ENCODE measurements around the gene ST6GALNAC3.

DNA sequence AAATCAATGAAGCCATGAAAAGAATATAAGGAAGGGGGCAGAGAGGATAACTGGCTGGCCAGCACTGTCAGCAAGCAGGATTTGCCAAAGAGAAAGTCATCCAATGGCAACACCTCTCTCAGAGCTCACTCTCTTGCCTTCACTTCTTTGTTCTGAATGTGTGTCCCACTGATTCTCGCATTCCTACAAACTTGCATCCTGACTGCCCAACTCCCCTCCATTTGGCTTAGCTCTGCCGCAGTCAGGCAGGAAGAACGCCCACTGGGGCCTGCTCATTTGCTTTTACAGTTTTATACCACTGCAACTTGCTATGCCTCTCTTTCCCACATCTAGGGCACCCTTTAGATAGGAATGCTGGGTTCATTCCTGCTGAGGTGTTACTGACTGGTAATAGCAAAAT is 428.6 kb downstream of the ST6GALNAC3 start:
- TF ChIP-seq CTCF (IDR thresholded peaks at IDR 0.05) (no peak), POLR2A (IDR thresholded peaks at IDR 0.05) (no peak)
